Endothelial cell of umbilical vein (primary cell): ENCODE data around the gene PLCD3. TPM values are rescaled to one million over a fixed set of nuclear protein-coding genes. Genes with fewer than 3 reads are reported as not detected.
A peak's percentile ranks its signal among the peaks of the same experiment; 100 is the strongest.

Source experiments
- BruUV-seq: library from RNA; stranded (reverse); fragments of 400-500 nt; replicated peaks from 2 replicates; lab custom pipeline; 2021; lab: Mats Ljungman, UMichigan
- CTCF ChIA-PET: fragments of 300-600, 350-600 bp; sonication (Branson Sonifier 250); formaldehyde crosslinking; loops from one replicate; lab custom pipeline; 2021; ENCODE audit warnings: antibody characterized with exemption, inconsistent platforms; lab: Charles Lee
- POLR2A ChIA-PET: fragments of 300-600, 350-600 bp; sonication (Branson Sonifier 250); formaldehyde crosslinking; loops from one replicate; lab custom pipeline; 2021; ENCODE audit warnings: antibody characterized with exemption, inconsistent platforms; lab: Charles Lee
- DNase-seq: peaks from one replicate; pipeline ENCODE4 v3.0.0-alpha.2; 2011; ENCODE audit warnings: low read depth, low spot score
- FAIRE-seq: peaks from 2 replicates; lab custom pipeline; 2011; peaks lifted over from hg19 to GRCh38; lab: Jason Lieb, UNC
- H2AFZ ChIP-seq: 2 replicates; pipeline ENCODE4 v1.6.0; 2012; ENCODE audit warnings: low read depth, low read length, control low read depth, inconsistent platforms
- H3K27ac ChIP-seq: 2 replicates; pipeline ENCODE4 v1.5.1; 2011; ENCODE audit warnings: low read depth, mild to moderate bottlenecking, control low read depth, low read length, moderate library complexity; ENCODE audit not compliant: insufficient read depth
- H3K27me3 ChIP-seq, 2 experiments: 2 replicates each; pipeline versions ENCODE4 v1.6.0 to v1.6.1; 2011; ENCODE audit warnings: low read length in 2 of 2, mixed read lengths in 1 of 2; ENCODE audit not compliant: control insufficient read depth in 2 of 2, insufficient read depth in 2 of 2
- H3K36me3 ChIP-seq, 2 experiments: 2 replicates in 1 of 2; 3 replicates in 1 of 2; pipeline ENCODE4 v1.5.1; 2011; ENCODE audit warnings: low read length in 2 of 2, mild to moderate bottlenecking in 1 of 2, moderate library complexity in 1 of 2; ENCODE audit not compliant: control insufficient read depth in 2 of 2, insufficient read depth in 2 of 2; ENCODE audit errors: extremely low read depth in 1 of 2
- H3K4me1 ChIP-seq: 3 replicates; pipeline ENCODE4 v1.5.1; 2011; ENCODE audit warnings: mild to moderate bottlenecking, low read length; ENCODE audit not compliant: control insufficient read depth, insufficient read depth; ENCODE audit errors: extremely low read depth
- H3K4me2 ChIP-seq: 2 replicates; pipeline ENCODE4 v1.6.1; 2011; ENCODE audit warnings: low read length, control low read depth, mixed read lengths; ENCODE audit not compliant: insufficient read depth
- H3K4me3 ChIP-seq, 3 experiments: fragments of 200-600 bp in 1 of 3; sonication (generic), shearing (Covaris generic) in 1 of 3; replicated peaks in 1 of 3; 2 replicates each; pipeline ENCODE4 v1.5.1; 2011 to 2016; ENCODE audit warnings: control low read depth in 3 of 3, low read length in 3 of 3, mild to moderate bottlenecking in 2 of 3, inconsistent platforms in 1 of 3, low read depth in 1 of 3, moderate library complexity in 1 of 3; ENCODE audit not compliant: insufficient read depth in 1 of 3
- H3K79me2 ChIP-seq: 2 replicates; pipeline ENCODE4 v1.6.0; 2012; ENCODE audit warnings: low read length, inconsistent platforms; ENCODE audit not compliant: control insufficient read depth, insufficient read depth
- H3K9ac ChIP-seq: replicated peaks from 2 replicates; pipeline ENCODE3; 2011; ENCODE audit warnings: low read length, control low read depth; ENCODE audit not compliant: insufficient read depth; ENCODE audit errors: extremely low read depth
- H3K9me1 ChIP-seq: replicated peaks from 3 replicates; pipeline ENCODE4 v1.6.0; 2011; ENCODE audit warnings: mild to moderate bottlenecking, low read length; ENCODE audit not compliant: control insufficient read depth, insufficient read depth; ENCODE audit errors: extremely low read depth
- H3K9me3 ChIP-seq: replicated peaks from 2 replicates; pipeline ENCODE4 v1.5.1; 2012; ENCODE audit warnings: low read length, inconsistent platforms; ENCODE audit not compliant: control insufficient read depth, insufficient read depth
- H4K20me1 ChIP-seq: replicated peaks from 2 replicates; pipeline ENCODE3; 2011; ENCODE audit warnings: mild to moderate bottlenecking, low read length; ENCODE audit not compliant: control insufficient read depth, insufficient read depth; ENCODE audit errors: extremely low read depth
- CTCF ChIP-seq, 2 donors: IDR thresholded peaks; 1 replicate in 1 of 2; 2 replicates in 1 of 2; pipeline ENCODE4 v1.5.1; 2011; ENCODE audit warnings: low read length in 2 of 2, mild to moderate bottlenecking in 2 of 2, moderate library complexity in 2 of 2, control low read depth in 1 of 2, inconsistent platforms in 1 of 2, low read depth in 1 of 2; ENCODE audit not compliant: insufficient read depth in 1 of 2; ENCODE audit errors: extremely low read depth in 1 of 2
- GATA2 ChIP-seq: IDR thresholded peaks from 2 replicates; pipeline ENCODE4 v1.7.0; 2011; ENCODE audit warnings: low read depth, mild to moderate bottlenecking, moderate library complexity, mixed read lengths, low read length; ENCODE audit not compliant: insufficient read length, insufficient read depth
- MYC ChIP-seq: IDR thresholded peaks from one replicate; pipeline ENCODE4 v1.6.1; 2011; ENCODE audit warnings: mild to moderate bottlenecking, low read depth, low read length
- POLR2A ChIP-seq: IDR thresholded peaks from 2 replicates; pipeline ENCODE4 v1.6.1; 2012; ENCODE audit warnings: low read depth, mild to moderate bottlenecking, control low read depth, low read length
- POLR2AphosphoS5 ChIP-seq: IDR thresholded peaks from 2 replicates; pipeline ENCODE4 v1.6.1; 2012; ENCODE audit warnings: low read depth, mild to moderate bottlenecking, control low read depth, low read length, moderate library complexity; ENCODE audit not compliant: insufficient read depth
- dilution Hi-C: fragments of 300-500 bp; cut with MboI; formaldehyde crosslinking; loops from one replicate; pipeline ENCODE4 v1.15.0; 2019; ENCODE audit warnings: low sequenced_read_pairs; ENCODE audit not compliant: extremely low pct_ligation_motif_present
- intact Hi-C: fragments of 100-400 bp; cut with micrococcal nuclease; formaldehyde crosslinking; loops from one replicate; pipeline ENCODE4 v1.10.0; 2022
- polyA plus RNA-seq, 4 experiments: library from polyadenylated mRNA; depleted of rRNA in 3 of 4; stranded (reverse) in 3 of 4; unstranded in 1 of 4; fragments of >200 nt; gene quantifications; 2 replicates each; pipeline versions ENCODE4 v1.2.1 to v1.2.3, GENCODE V29; 2011 to 2012; ENCODE audit warnings: missing spikeins in 1 of 4
- total RNA-seq: library from RNA; stranded (reverse); gene quantifications from 2 replicates; pipeline ENCODE4 v1.2.3, GENCODE V29; 2021

PLCD3 gene
- total and polyA plus RNA-seq, 2 donors (not counting 3 experiments of a cell fraction or from before 2014, with no cell fraction given): 30.4 to 43.1 TPM

- peak overlapping the region; percentile 68 to 95 (median 90) for H3K4me3 ChIP-seq
- no peaks in the 10 kb centered on the region for H3K27me3 ChIP-seq
- H2AFZ ChIP-seq: no peak overlapping the region
- FAIRE-seq (peak; percentile 69), DNase-seq (peak; percentile 72)
- H3K9me1 ChIP-seq: no peaks in the 10 kb centered on the region
- peaks cover 30% of the 10 kb centered on the region for H3K79me2 ChIP-seq
- dilution Hi-C loops: no loop called here
- peak overlapping the region; percentile 62 for H3K9ac ChIP-seq
- peaks cover 24% of the 10 kb centered on the region for H3K4me1 ChIP-seq
- H3K9me3 ChIP-seq: no peaks in the 10 kb centered on the region
- H3K4me2 ChIP-seq: peak overlapping the region; percentile 85
- TF ChIP-seq POLR2A (peak; percentile 32), GATA2 (no peak), POLR2AphosphoS5 (peak; percentile 58)
- peak overlapping the region; percentile 42 for H3K27ac ChIP-seq
- H4K20me1 ChIP-seq: no peaks in the 10 kb centered on the region
- BruUV-seq: no TSS peak
- ChIA-PET CTCF (interaction anchor here (0.8 to 10.4 kb wide), 20 partner anchors 9 to 166 kb away, joined by 3 to 393 read pairs (median 6); partner anchors contain the start of genes ACBD4, HEXIM2 and MAP3K14), POLR2A (interaction anchor here (1.0 to 6.1 kb wide), 11 partner anchors 8 to 251 kb away, joined by 3 to 189 read pairs (median 7); partner anchors contain the start of genes ACBD4, HEXIM2, MAP3K14 and NMT1)
- no peaks in the 10 kb centered on the region for H3K36me3 ChIP-seq
- intact Hi-C loops: loop anchor here (1.0 to 10.0 kb wide), 3 partner anchors 48 to 225 kb away; partner anchors contain the start of gene MAP3K14
Observed at GRCh38 chr17:45149669-45150664, 17.7 kb upstream of the PLCD3 start.

- Histone ChIP-seq H3K4me2 (peak overlapping the region; percentile 85), H3K9me3 (no peaks in the 10 kb centered on the region), H3K79me2 (peaks cover 30% of the 10 kb centered on the region), H4K20me1 (no peaks in the 10 kb centered on the region), H3K36me3 (no peaks in the 10 kb centered on the region), H3K9ac (peak overlapping the region; percentile 62), H3K4me3 (peak overlapping the region; percentile 68 to 95 (median 90)), H3K27ac (peak overlapping the region; percentile 42), H3K27me3 (no peaks in the 10 kb centered on the region), H3K4me1 (peaks cover 24% of the 10 kb centered on the region), H3K9me1 (no peaks in the 10 kb centered on the region), H2AFZ (no peak overlapping the region)
- intact Hi-C loops: loop anchor here (1.0 to 10.0 kb wide), 3 partner anchors 49 to 226 kb away; partner anchors contain the start of gene MAP3K14
- dilution Hi-C loops: no loop called here
- DNase-seq (peak; percentile 84), FAIRE-seq (peak; percentile 70)
- CTCF ChIA-PET: interaction anchor here (0.8 to 10.4 kb wide), 22 partner anchors 8 to 167 kb away, joined by 3 to 393 read pairs (median 6); partner anchors contain the start of genes ACBD4, HEXIM2, MAP3K14 and NMT1
- BruUV-seq: TSS peak; percentile 51
- TF ChIP-seq MYC (no peak), CTCF (IDR thresholded peaks at IDR 0.05; ENCODE audit: extremely low read depth in 1 of 2, insufficient read depth in 1 of 2, low read depth in 1 of 2, low read length in 2 of 2) (peak; percentile 75 to 88)
- POLR2A ChIA-PET: interaction anchor here (0.5 to 6.1 kb wide), 17 partner anchors 9 to 251 kb away, joined by 3 to 189 read pairs (median 5); partner anchors contain the start of genes ACBD4, HEXIM2, MAP3K14 and NMT1
Observed at GRCh38 chr17:45149037-45149668, 16.8 kb upstream of the PLCD3 start.
